Ecto neural progenitor cell (in vitro differentiated cells): ENCODE data around the gene IDUA.

Experiments
- DNase-seq: peaks from one replicate; pipeline ENCODE4 v3.0.0-alpha.2; 2018; ENCODE audit warnings: low spot score

IDUA gene

GRCh38 chr4:956531-957230, 30.2 kb upstream of the IDUA start:
- DNase-seq = peak; percentile 39

GRCh38 chr4:957231-957580, 29.6 kb upstream of the IDUA start:
- DNase-seq = no peak

- DNase-seq = no peak
These were observed 29.1 kb upstream of the IDUA start for GRCh38 chr4:957581-958313.

- DNase-seq = no peak
These were observed 28.6 kb upstream of the IDUA start for GRCh38 chr4:958314-958665.

- no peak for DNase-seq
These were observed 28.0 kb upstream of the IDUA start for GRCh38 chr4:958696-959337.

- no peak for DNase-seq
These were observed 27.3 kb upstream of the IDUA start for GRCh38 chr4:959338-960139.

GRCh38 chr4:960140-960635, 26.7 kb upstream of the IDUA start:
- no peak for DNase-seq

GRCh38 chr4:960636-961350, 26.1 kb upstream of the IDUA start:
- no peak for DNase-seq

- no peak for DNase-seq
These were observed 25.3 kb upstream of the IDUA start for GRCh38 chr4:961351-962230.

- DNase-seq = no peak
These were observed 24.3 kb upstream of the IDUA start for GRCh38 chr4:962231-963208.

- DNase-seq = no peak
These were observed 23.3 kb upstream of the IDUA start for GRCh38 chr4:963276-964225.

- no peak for DNase-seq
These were observed 22.4 kb upstream of the IDUA start for GRCh38 chr4:964346-965025.

- DNase-seq = no peak
These were observed 21.6 kb upstream of the IDUA start for GRCh38 chr4:965048-965765.

GRCh38 chr4:965766-966134, 21.1 kb upstream of the IDUA start:
- no peak for DNase-seq

GRCh38 chr4:966266-967112, 20.4 kb upstream of the IDUA start:
- DNase-seq = no peak
